GM21786 (cell line): Measurements from ENCODE around the gene ZBP1.

Source experiments
- ATAC-seq: cut with Tn5 transposase; IDR thresholded peaks from one replicate; pipeline ENCODE4 v1.9.1; 2021; ENCODE audit not compliant: unreplicated experiment

ZBP1 gene

DNA sequence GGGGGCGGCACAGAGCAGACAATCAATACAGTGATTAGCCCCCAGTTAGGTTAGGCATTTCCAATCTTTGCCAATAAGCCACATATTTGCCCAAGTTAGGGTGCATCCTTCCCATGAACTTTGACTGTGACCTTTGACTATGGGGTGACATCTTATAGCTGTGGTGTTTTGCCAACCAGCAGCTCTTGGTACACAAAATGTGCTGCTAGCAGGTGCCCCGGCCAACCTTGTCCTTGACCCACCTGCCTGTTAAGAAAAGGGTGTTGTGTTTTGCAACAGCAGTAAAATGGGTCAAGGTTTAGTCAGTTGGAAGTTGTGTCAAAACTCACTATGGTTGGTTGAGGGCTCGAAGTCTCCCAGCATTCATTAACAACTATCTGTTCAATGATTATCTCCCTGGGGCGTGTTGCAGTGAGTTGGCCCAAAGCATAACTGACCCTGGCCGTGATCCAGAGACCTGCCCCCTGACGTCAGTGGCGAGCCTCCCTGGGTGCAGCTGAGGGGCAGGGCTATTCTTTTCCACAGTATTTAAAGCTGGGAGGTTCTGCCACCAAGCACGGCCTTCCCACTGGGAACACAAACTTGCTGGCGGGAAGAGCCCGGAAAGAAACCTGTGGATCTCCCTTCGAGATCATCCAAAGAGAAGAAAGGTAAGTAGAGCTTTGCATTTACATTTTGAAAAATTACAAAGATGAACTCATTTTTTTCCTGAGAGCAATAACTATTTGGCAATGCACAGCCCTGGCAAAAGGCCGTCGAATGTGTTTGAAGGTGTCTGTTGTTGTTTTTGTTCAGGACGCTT lies 59.5 kb downstream of the ZBP1 start, which contains the start of gene PCK1:
PCK1 (plus strand) TSS at position 557 of the 802 bp plus-strand sequence. CDS start 302 bp downstream, outside the sequence.
- no peak for ATAC-seq

DNA sequence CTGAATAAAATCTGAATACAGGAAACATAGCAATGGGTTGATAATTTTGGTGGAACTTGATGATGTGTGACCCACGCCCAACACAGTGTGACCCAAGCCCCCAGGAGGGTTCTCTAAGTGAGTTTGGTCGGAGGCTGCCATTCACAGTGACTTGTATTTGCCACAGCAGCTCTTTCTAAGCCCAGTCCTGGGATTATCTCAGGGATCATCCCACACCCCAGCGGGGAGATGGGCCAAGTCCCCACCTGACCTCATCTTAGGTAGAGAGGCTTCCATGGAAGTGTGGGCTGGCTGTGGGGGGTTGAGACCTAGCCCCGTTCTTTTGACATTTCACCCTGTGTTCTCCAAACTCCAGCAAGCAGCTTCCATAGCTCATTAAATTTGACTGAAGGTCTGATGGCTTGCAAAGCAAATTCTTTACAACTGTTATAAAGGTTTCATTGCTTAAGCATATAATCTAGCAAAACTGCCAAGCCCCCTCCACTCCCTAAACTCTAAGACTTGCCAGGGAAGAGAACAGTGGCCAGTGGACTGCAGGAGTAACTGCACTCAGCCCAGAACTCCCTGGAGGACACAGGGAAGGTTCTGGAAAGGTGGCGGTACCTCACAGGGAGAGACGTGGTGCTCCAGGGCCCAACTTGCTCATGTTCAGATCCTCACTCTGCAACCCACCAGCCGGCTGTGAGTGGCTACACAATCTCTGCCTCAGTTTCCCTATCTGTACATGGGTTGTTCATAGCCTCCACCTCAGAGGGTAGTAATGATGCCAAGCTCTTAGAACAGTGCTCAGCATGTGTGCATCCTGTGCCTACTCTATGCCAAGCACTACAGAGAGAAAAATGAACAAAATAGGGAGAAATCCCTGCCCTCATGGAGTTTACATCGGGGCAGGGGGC lies 60.3 kb downstream of the ZBP1 start:
- ATAC-seq, result no peak

- ATAC-seq, result no peak
Measured at GRCh38 chr20:57559289-57559634, 61.0 kb downstream of the ZBP1 start.

DNA sequence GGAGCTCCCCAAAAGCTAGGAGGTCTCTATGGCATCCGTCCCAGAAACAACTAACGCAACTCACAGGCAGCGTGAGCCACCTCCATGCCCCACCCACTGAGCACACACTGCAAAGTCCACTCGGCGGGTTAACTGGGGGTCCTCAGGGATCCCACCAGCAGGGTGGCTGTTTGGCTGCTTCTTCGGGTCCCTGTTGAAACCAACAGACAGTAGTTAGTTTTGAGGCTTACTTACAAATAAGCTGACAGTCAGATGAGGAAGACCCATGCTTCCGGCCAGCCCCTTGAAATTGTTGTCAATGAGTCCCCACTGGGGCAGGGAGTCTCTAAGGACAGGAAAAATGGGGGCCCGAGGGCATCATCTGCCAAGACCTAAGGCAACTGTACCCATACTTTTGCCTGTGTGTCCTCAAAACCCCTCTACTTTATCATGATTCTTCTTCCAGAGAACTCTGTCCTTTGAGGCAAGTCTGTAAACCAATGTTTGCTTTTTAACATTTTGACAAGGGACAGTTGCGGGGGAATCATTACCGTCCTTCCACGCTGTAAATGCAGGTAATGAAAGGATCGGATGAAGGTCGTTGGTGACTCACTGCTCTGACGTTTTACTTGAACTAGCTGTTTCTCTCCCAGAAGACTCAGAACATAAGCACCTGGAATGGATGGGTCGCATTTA lies 61.5 kb downstream of the ZBP1 start:
- ATAC-seq, result no peak

GRCh38 chr20:57557926-57558613 lies 62.2 kb downstream of the ZBP1 start:
- ATAC-seq, result no peak

GRCh38 chr20:57556980-57557274 lies 63.3 kb downstream of the ZBP1 start:
- no peak for ATAC-seq

DNA sequence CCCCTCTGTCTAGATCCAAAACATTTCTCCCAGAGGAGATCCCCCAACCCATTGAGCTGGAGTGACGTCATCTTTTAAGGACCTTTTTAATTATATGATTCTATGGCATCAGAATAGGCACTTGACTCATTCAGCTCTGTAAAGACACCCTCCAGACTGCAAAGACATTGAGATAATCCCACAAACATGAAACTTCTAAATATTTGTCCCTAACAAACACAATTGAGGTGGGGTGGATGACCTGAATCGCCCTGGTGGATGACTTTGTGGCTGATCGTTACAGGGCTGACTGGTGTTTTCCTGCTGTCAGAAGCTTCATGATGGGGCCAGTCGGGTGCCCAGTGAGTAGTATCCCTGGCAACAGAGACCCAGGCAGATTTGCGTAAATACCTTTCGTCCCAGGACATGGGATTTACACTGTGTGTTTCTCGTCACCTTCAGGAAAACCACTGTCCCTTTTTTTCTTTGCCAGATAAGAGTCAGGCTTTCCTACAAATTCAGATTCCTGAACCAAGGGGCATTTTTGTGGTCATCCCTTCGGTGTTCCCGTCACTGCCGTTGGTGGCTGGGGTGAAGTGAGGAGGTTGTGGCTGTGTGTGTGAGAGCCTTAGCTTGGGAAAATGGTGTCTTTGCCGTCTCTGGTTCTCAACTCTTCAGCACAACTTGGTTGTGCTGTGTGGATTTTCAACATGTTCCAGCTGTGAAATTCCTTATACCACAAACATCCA lies 64.6 kb downstream of the ZBP1 start:
- no peak for ATAC-seq
